ENCODE measurements around the gene TTC39A. TPM values are rescaled to one million over a fixed set of nuclear protein-coding genes. Genes with fewer than 3 reads are reported as not detected.

Gene TTC39A
- total and polyA plus RNA-seq, 2 of the 13 experiments (the other 11 are each of a cell fraction or from before 2014, with no cell fraction given): 0.33 to 1.5 TPM

- no peak for TF ChIP-seq ATF6 (CRISPR knock-in tag; conservative IDR thresholded peaks at IDR 0.05)
- TF ChIP-seq CTCF (CRISPR knock-in tag; IDR thresholded peaks at IDR 0.05): peak; percentile 24; the same call in 1 of the 2 replicates
- TF ChIP-seq ZBTB25 (CRISPR knock-in tag; IDR thresholded peaks at IDR 0.05): no peak
Observed at GRCh38 chr1:51313268-51313852, 17.0 kb downstream of the TTC39A start (continued).

- 100% methylated on average over 1 of the region's 4 CpGs for WGBS (ENCODE audit: low lambda C conversion rate)
- DNase-seq (ENCODE audit: low spot score): no peak
- Histone ChIP-seq H3K36me3 (replicated peaks in 1 of 2; ENCODE audit: control insufficient read depth in 1 of 2, insufficient read depth in 2 of 2, low read length in 2 of 2) (no peaks in the 10 kb centered on the region), H4K20me1 (ENCODE audit: insufficient read depth, low read length) (no peaks in the 10 kb centered on the region), H3K79me2 (ENCODE audit: insufficient read depth, low read length) (no peaks in the 10 kb centered on the region), H3K27me3 (ENCODE audit: control insufficient read depth in 1 of 2, insufficient read depth in 2 of 2, low read length in 2 of 2) (no peaks in the 10 kb centered on the region), H3K27ac (ENCODE audit: extremely low read length, insufficient read depth, low read length) (no peak overlapping the region), H3K4me2 (ENCODE audit: low read depth, low read length) (no peak overlapping the region), H3K4me3 (replicated peaks in 1 of 3; ENCODE audit: insufficient read depth in 1 of 3, low read depth in 2 of 3, low read length in 3 of 3) (no peak overlapping the region), H3K9ac (ENCODE audit: insufficient read depth, low read depth, low read length) (no peak overlapping the region), H3K9me3 (ENCODE audit: low read length) (no peaks in the 10 kb centered on the region), H3K4me1 (ENCODE audit: insufficient read depth, low read length) (peaks cover 30% of the 10 kb centered on the region), H2AFZ (ENCODE audit: low read length) (no peak overlapping the region)
- no peak for ATAC-seq
- intact Hi-C loops (cut with micrococcal nuclease; ENCODE audit: unreplicated experiment) (no loop called here), in situ Hi-C loops (cut with HindIII; ENCODE audit: extremely low pct_ligation_motif_present, low pct_unique_long_range_greater_than_20kb) (no loop called here)
- ChIA-PET CTCF (ENCODE audit: low intra/inter-chr PET ratio, low total read pairs) (no interaction called here), POLR2A (no interaction called here)
- TF ChIP-seq IRX3 (CRISPR knock-in tag; IDR thresholded peaks at IDR 0.05; ENCODE audit: borderline replicate concordance, low read depth) (no peak), HOXA3 (CRISPR knock-in tag; IDR thresholded peaks at IDR 0.05) (no peak), ZNF317 (CRISPR knock-in tag; IDR thresholded peaks at IDR 0.05) (no peak)
- BruUV-seq (replicated peaks): no TSS peak
- no peak for FAIRE-seq
Observed at GRCh38 chr1:51312718-51313117, 17.6 kb downstream of the TTC39A start.
